IMR-90 (cell line): Measurements from ENCODE around the gene KBTBD13. TPM values are rescaled to one million over a fixed set of nuclear protein-coding genes. Genes with fewer than 3 reads are reported as not detected.

Experiments used
- ATAC-seq: fragments of 200-7000 bp; cut with Tn5 transposase; 2 replicates; pipeline ENCODE4 v1.9.1; 2020; ENCODE audit warnings: low read depth, mild to moderate bottlenecking, moderate library complexity
- BruUV-seq: library from RNA; stranded (reverse); fragments of 400-500 nt; replicated peaks from 2 replicates; lab custom pipeline; 2021; lab: Mats Ljungman, UMichigan
- CTCF ChIA-PET: fragments of 300-600 bp; formaldehyde crosslinking; extraction: SDS; loops from one replicate; lab custom pipeline; 2021; ENCODE audit warnings: antibody characterized with exemption; lab: Yijun Ruan, JAX
- POLR2A ChIA-PET: fragments of 300-600 bp; sonication (Branson Sonifier 250); formaldehyde crosslinking; loops from one replicate; lab custom pipeline; 2022; ENCODE audit warnings: antibody characterized with exemption; ENCODE audit not compliant: unreplicated experiment; lab: Charles Lee
- DNase-seq: peaks from one replicate; pipeline ENCODE4 v3.0.0; 2013
- H2AFZ ChIP-seq: replicated peaks from 2 replicates; pipeline ENCODE3; 2013; ENCODE audit warnings: low read length, mild to moderate bottlenecking; ENCODE audit not compliant: poor library complexity
- H2AK5ac ChIP-seq: 2 replicates; pipeline ENCODE4 v1.6.1; 2013; ENCODE audit warnings: low read depth, low read length, inconsistent platforms
- H2AK9ac ChIP-seq: replicated peaks from 2 replicates; pipeline ENCODE3; 2013; ENCODE audit warnings: mild to moderate bottlenecking, low read depth, low read length, moderate library complexity; ENCODE audit not compliant: poor library complexity
- H2BK120ac ChIP-seq: 2 replicates; pipeline ENCODE4 v1.6.1; 2013; ENCODE audit warnings: low read depth, low read length, inconsistent platforms
- H2BK15ac ChIP-seq: 3 replicates; pipeline ENCODE4 v1.6.1; 2013; ENCODE audit warnings: low read depth, low read length, inconsistent platforms
- H2BK20ac ChIP-seq: 2 replicates; pipeline ENCODE4 v1.6.1; 2013; ENCODE audit warnings: low read depth, mild to moderate bottlenecking, inconsistent platforms, low read length, moderate library complexity
- H2BK5ac ChIP-seq: 2 replicates; pipeline ENCODE4 v1.6.1; 2013; ENCODE audit warnings: mild to moderate bottlenecking, low read depth, low read length, inconsistent platforms; ENCODE audit not compliant: poor library complexity, severe bottlenecking
- H3K14ac ChIP-seq: replicated peaks from 2 replicates; pipeline ENCODE4 v1.6.1; 2013; ENCODE audit warnings: low read depth, low read length, inconsistent platforms
- H3K18ac ChIP-seq: 2 replicates; pipeline ENCODE4 v1.6.1; 2013; ENCODE audit warnings: low read depth, low read length, control low read depth
- H3K23ac ChIP-seq: 2 replicates; pipeline ENCODE4 v1.6.1; 2013; ENCODE audit warnings: low read depth, low read length, inconsistent platforms
- H3K27ac ChIP-seq: 2 replicates; pipeline ENCODE4 v1.5.1; 2013; ENCODE audit warnings: mild to moderate bottlenecking, control low read depth, low read length; ENCODE audit not compliant: insufficient read depth
- H3K27me3 ChIP-seq: 2 replicates; pipeline ENCODE4 v1.6.1; 2013; ENCODE audit warnings: low read length; ENCODE audit not compliant: control insufficient read depth, insufficient read depth
- H3K36me3 ChIP-seq: 2 replicates; pipeline ENCODE4 v1.6.1; 2013; ENCODE audit warnings: low read length, mixed read lengths; ENCODE audit not compliant: control insufficient read depth, insufficient read depth
- H3K4ac ChIP-seq: 2 replicates; pipeline ENCODE4 v1.6.1; 2013; ENCODE audit warnings: low read depth, low read length, inconsistent platforms
- H3K4me1 ChIP-seq: 2 replicates; pipeline ENCODE4 v1.6.1; 2013; ENCODE audit warnings: low read length, mixed read lengths; ENCODE audit not compliant: control insufficient read depth, insufficient read depth
- H3K4me2 ChIP-seq: 2 replicates; pipeline ENCODE4 v1.6.1; 2013; ENCODE audit warnings: low read depth, mild to moderate bottlenecking, control low read depth, low read length, moderate library complexity
- H3K4me3 ChIP-seq: 2 replicates; pipeline ENCODE4 v1.5.1; 2013; ENCODE audit warnings: low read depth, mild to moderate bottlenecking, control low read depth, low read length, moderate library complexity; ENCODE audit not compliant: insufficient read depth
- H3K56ac ChIP-seq: 2 replicates; pipeline ENCODE4 v1.6.1; 2013; ENCODE audit warnings: low read length, inconsistent platforms; ENCODE audit not compliant: insufficient read depth; ENCODE audit errors: extremely low read depth
- H3K79me1 ChIP-seq, 2 experiments: 2 replicates each; pipeline ENCODE4 v1.6.1; 2013; ENCODE audit warnings: low read length in 2 of 2, inconsistent platforms in 1 of 2, low read depth in 1 of 2
- H3K9ac ChIP-seq: 2 replicates; pipeline ENCODE4 v1.6.1; 2013; ENCODE audit warnings: low read depth, low read length, control low read depth
- H3K9me1 ChIP-seq: 2 replicates; pipeline ENCODE4 v1.6.1; 2013; ENCODE audit warnings: low read length, inconsistent platforms; ENCODE audit not compliant: insufficient read depth
- H3K9me3 ChIP-seq: 2 replicates; pipeline ENCODE4 v1.6.1; 2013; ENCODE audit warnings: low read length; ENCODE audit not compliant: control insufficient read depth, insufficient read depth
- H4K20me1 ChIP-seq: 2 replicates; pipeline ENCODE4 v1.6.1; 2013; ENCODE audit warnings: low read length, inconsistent platforms; ENCODE audit not compliant: insufficient read depth
- H4K5ac ChIP-seq: 2 replicates; pipeline ENCODE4 v1.6.1; 2013; ENCODE audit warnings: mild to moderate bottlenecking, low read depth, low read length, control low read depth
- H4K8ac ChIP-seq, 2 experiments: 2 replicates each; pipeline ENCODE4 v1.6.1; 2013; ENCODE audit warnings: low read depth in 2 of 2, low read length in 2 of 2, control low read depth in 1 of 2, inconsistent platforms in 1 of 2
- H4K91ac ChIP-seq: 2 replicates; pipeline ENCODE4 v1.6.1; 2013; ENCODE audit warnings: low read depth, low read length, inconsistent platforms; ENCODE audit not compliant: insufficient read depth
- BHLHE40 ChIP-seq: fragments of 150-350 bp; IDR thresholded peaks from 2 replicates; pipeline ENCODE4 v1.6.1; 2016; ENCODE audit warnings: mild to moderate bottlenecking, low read depth, low read length
- CEBPB ChIP-seq: IDR thresholded peaks from 2 replicates; pipeline ENCODE4 v1.6.1; 2012; ENCODE audit warnings: low read depth, low read length, improper control_type of control experiment
- CTCF ChIP-seq: conservative IDR thresholded peaks from 2 replicates; pipeline ENCODE4 v1.5.1; 2012; ENCODE audit warnings: mild to moderate bottlenecking, low read depth, low read length, improper control_type of control experiment
- FOS ChIP-seq: fragments of 150-350 bp; IDR thresholded peaks from 2 replicates; pipeline ENCODE4 v1.6.1; 2016; ENCODE audit warnings: low read depth, low read length
- POLR2A ChIP-seq: IDR thresholded peaks from 2 replicates; pipeline ENCODE4 v1.6.1; 2012; ENCODE audit warnings: mild to moderate bottlenecking, low read depth, low read length
- RCOR1 ChIP-seq: IDR thresholded peaks from 2 replicates; pipeline ENCODE4 v1.6.1; 2012; ENCODE audit warnings: mild to moderate bottlenecking, low read length, improper control_type of control experiment; ENCODE audit not compliant: insufficient replicate concordance
- USF2 ChIP-seq: fragments of 150-350 bp; IDR thresholded peaks from 2 replicates; pipeline ENCODE4 v1.6.1; 2017; ENCODE audit warnings: mild to moderate bottlenecking, antibody characterized with exemption, low read length, low read depth
- WGBS, 2 experiments: methylation state at CpG; one replicate each; pipeline versions ENCODE4 v1.1.5 to v1.1.7; 2013; ENCODE audit warnings: missing lambda C conversion rate in 2 of 2; ENCODE audit not compliant: insufficient read length in 1 of 2; ENCODE audit errors: extremely low coverage in 2 of 2; 5-methylcytosine and 5-hydroxymethylcytosine counted together
- dilution Hi-C: fragments of 300-500 bp; cut with HindIII; formaldehyde crosslinking; loops from one replicate; pipeline ENCODE4 v1.14.3; 2018; ENCODE audit warnings: low sequenced_read_pairs; ENCODE audit not compliant: unreplicated experiment
- in situ Hi-C: fragments of 300-500 bp; cut with MboI; formaldehyde crosslinking; loops from 3 replicates; pipeline ENCODE4 v1.14.3; 2019; ENCODE audit warnings: low sequenced_read_pairs, inconsistent platforms, mixed read lengths
- intact Hi-C: fragments of 100-400 bp; cut with micrococcal nuclease; formaldehyde crosslinking; loops from 2 replicates; pipeline ENCODE4 v1.10.0; 2022
- polyA plus RNA-seq, 3 experiments: library from polyadenylated mRNA; depleted of rRNA; stranded (reverse); fragments of >200 nt; gene quantifications; 2 replicates each; pipeline ENCODE4 v1.2.3, GENCODE V29; 2012; ENCODE audit warnings: low replicate concordance in 1 of 3
- total RNA-seq: library from RNA; depleted of rRNA; stranded (reverse); fragments of >200 nt; gene quantifications from 2 replicates; pipeline ENCODE4 v1.2.3, GENCODE V29; 2012

Gene KBTBD13
- total and polyA plus RNA-seq, 2 of the 4 experiments (the other 2 are of a cell fraction): not detected

GRCh38 chr15:65038836-65039235 is 37.7 kb upstream of the KBTBD13 start:
- Histone ChIP-seq H3K9me3 (no peaks in the 10 kb centered on the region), H3K14ac (no peak overlapping the region), H3K56ac (no peak overlapping the region), H3K4me1 (peaks cover 7% of the 10 kb centered on the region; the same call in 1 of the 2 replicates), H2AK5ac (peak overlapping the region; percentile 23; the same call in 1 of the 2 replicates), H2BK20ac (no peak overlapping the region), H3K36me3 (no peaks in the 10 kb centered on the region), H3K79me1 (no peaks in the 10 kb centered on the region), H3K4me3 (no peak overlapping the region), H2AFZ (peak overlapping the region; percentile 26), H3K27ac (no peak overlapping the region), H3K9me1 (peaks cover 7% of the 10 kb centered on the region; the same call in 1 of the 2 replicates), H4K5ac (no peak overlapping the region), H3K4ac (no peak overlapping the region), H3K18ac (no peak overlapping the region), H4K8ac (no peak overlapping the region), H4K20me1 (no peaks in the 10 kb centered on the region), H4K91ac (no peak overlapping the region), H3K27me3 (no peaks in the 10 kb centered on the region), H2AK9ac (no peak overlapping the region), H2BK5ac (no peak overlapping the region), H3K9ac (no peak overlapping the region), H3K23ac (no peak overlapping the region), H2BK120ac (no peak overlapping the region), H2BK15ac (no peak overlapping the region), H3K4me2 (no peak overlapping the region)
- intact Hi-C loops: loop anchor here (10.0 kb wide), 1 partner anchor 236 kb away; no protein-coding TSS in a partner anchor
- no CpG with 5 or more reads among the region's 5 CpGs for WGBS, 2 experiments
- ATAC-seq (no peak), DNase-seq (no peak)
- TF ChIP-seq CTCF (no peak), FOS (no peak), POLR2A (no peak), USF2 (no peak), RCOR1 (no peak), CEBPB (no peak), BHLHE40 (no peak)
- POLR2A ChIA-PET: no interaction called here
- dilution Hi-C loops: no loop called here
- in situ Hi-C loops: loop anchor here (10.0 kb wide), 2 partner anchors 46 to 236 kb away; no protein-coding TSS in a partner anchor
- CTCF ChIA-PET: interaction anchor here (0.6 to 1.4 kb wide), 2 partner anchors 44 to 103 kb away, joined by 4 to 6 read pairs; no protein-coding TSS in a partner anchor
- BruUV-seq: no TSS peak
